Common myeloid progenitor, CD34-positive (primary cell): ENCODE results near the gene ZNF32.

Experiments
- CTCF ChIA-PET: fragments of 350-600 bp; sonication (Branson Sonifier 250); formaldehyde crosslinking; loops from one replicate; lab custom pipeline; 2021; ENCODE audit warnings: antibody characterized with exemption; lab: Charles Lee
- POLR2A ChIA-PET: fragments of 350-600 bp; sonication (Branson Sonifier 250); formaldehyde crosslinking; loops from one replicate; lab custom pipeline; 2021; ENCODE audit warnings: antibody characterized with exemption; lab: Charles Lee
- DNase-seq, 3 donors: peaks; one replicate each; pipeline versions ENCODE4 v3.0.0 to v3.0.0-alpha.2; 2013
- H3K27ac ChIP-seq, 2 experiments: 1 replicate in 1 of 2; 2 replicates in 1 of 2; pipeline ENCODE4 v1.7.0; 2013; ENCODE audit warnings: inconsistent platforms in 2 of 2, low read length in 2 of 2, mild to moderate bottlenecking in 2 of 2, low read depth in 1 of 2, moderate library complexity in 1 of 2; ENCODE audit not compliant: severe bottlenecking in 2 of 2, insufficient read depth in 1 of 2, poor library complexity in 1 of 2
- H3K27me3 ChIP-seq, 5 experiments: replicated peaks in 2 of 5; 1 replicate in 3 of 5; 2 replicates in 2 of 5; pipeline versions ENCODE4 v1.6.1 to v1.7.0; 2013; ENCODE audit warnings: low read length in 4 of 5, mild to moderate bottlenecking in 2 of 5, moderate library complexity in 2 of 5, inconsistent platforms in 1 of 5; ENCODE audit not compliant: insufficient read depth in 5 of 5, control insufficient read depth in 4 of 5
- H3K36me3 ChIP-seq, 4 experiments: 1 replicate in 2 of 4; 2 replicates in 2 of 4; pipeline versions ENCODE4 v1.6.1 to v1.7.0; 2013; ENCODE audit warnings: low read length in 3 of 4, control low read depth in 1 of 4, mild to moderate bottlenecking in 1 of 4; ENCODE audit not compliant: control insufficient read depth in 4 of 4, insufficient read depth in 4 of 4
- H3K4me1 ChIP-seq, 4 experiments: 1 replicate in 3 of 4; 2 replicates in 1 of 4; pipeline versions ENCODE4 v1.6.1 to v1.7.1; 2013; ENCODE audit warnings: low read length in 3 of 4, mild to moderate bottlenecking in 3 of 4, control low read depth in 1 of 4, inconsistent platforms in 1 of 4, moderate library complexity in 1 of 4; ENCODE audit not compliant: control insufficient read depth in 4 of 4, insufficient read depth in 4 of 4; ENCODE audit errors: control extremely low read depth in 1 of 4
- H3K4me3 ChIP-seq, 7 experiments: 1 replicate in 4 of 7; 2 replicates in 3 of 7; pipeline versions ENCODE4 v1.5.1 to v1.7.0; 2013; ENCODE audit warnings: mild to moderate bottlenecking in 7 of 7, low read length in 6 of 7, moderate library complexity in 6 of 7, inconsistent platforms in 2 of 7, low read depth in 2 of 7, control low read depth in 1 of 7; ENCODE audit not compliant: insufficient read depth in 4 of 7, control insufficient read depth in 1 of 7; ENCODE audit errors: extremely low read depth in 1 of 7
- H3K9me3 ChIP-seq, 5 experiments: 1 replicate in 4 of 5; 2 replicates in 1 of 5; pipeline versions ENCODE4 v1.6.1 to v1.7.1; 2013; ENCODE audit warnings: low read length in 4 of 5, mild to moderate bottlenecking in 2 of 5, inconsistent platforms in 1 of 5, low read depth in 1 of 5, moderate library complexity in 1 of 5; ENCODE audit not compliant: control insufficient read depth in 4 of 5, insufficient read depth in 2 of 5; ENCODE audit errors: control extremely low read depth in 1 of 5
- WGBS: methylation state at CpG from one replicate; pipeline ENCODE4 v1.1.5; 2013; ENCODE audit not compliant: insufficient coverage; 5-methylcytosine and 5-hydroxymethylcytosine counted together

Gene ZNF32

DNA sequence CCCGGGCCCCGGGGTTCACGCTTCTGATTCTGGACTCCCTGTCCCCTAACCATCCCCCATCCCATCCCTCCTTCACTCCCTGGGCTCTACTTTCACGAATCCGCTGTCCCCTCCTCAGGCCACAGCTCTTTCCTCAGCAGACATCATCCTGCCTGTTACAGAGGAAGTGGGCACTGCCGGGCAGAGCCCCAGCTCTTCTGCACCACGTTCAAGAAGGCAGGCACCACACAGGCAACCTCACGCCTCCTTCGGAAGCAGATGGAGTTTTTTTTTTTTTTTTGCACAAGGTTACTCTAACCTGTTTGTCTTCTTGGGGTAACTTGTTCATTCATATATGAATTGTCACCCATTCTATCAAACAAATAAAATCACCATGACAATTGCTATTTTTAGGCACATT is 17.9 kb upstream of the ZNF32 start:
- peaks cover 0 to 3% (median 2%) of the 10 kb centered on the region in 5 experiments for H3K9me3 ChIP-seq
- H3K27me3 ChIP-seq, result peaks cover 0 to 25% (median 7%) of the 10 kb centered on the region in 5 experiments
- 31% methylated on average over 6 of the region's 9 CpGs for WGBS
- ChIA-PET CTCF (interaction anchor here (0.9 to 1.3 kb wide), 3 partner anchors 8 to 1199 kb away, joined by 3 to 4 read pairs (median 3); no protein-coding TSS in a partner anchor), POLR2A (no interaction called here)
- DNase-seq, result peak; percentile 57 to 94 (median 93)
- H3K4me1 ChIP-seq, result peaks cover 0 to 16% (median 11%) of the 10 kb centered on the region in 4 experiments
- peak overlapping the region in 1 of 7 experiments; percentile 16 for H3K4me3 ChIP-seq
- no peak overlapping the region for H3K27ac ChIP-seq
- no peaks in the 10 kb centered on the region for H3K36me3 ChIP-seq

DNA sequence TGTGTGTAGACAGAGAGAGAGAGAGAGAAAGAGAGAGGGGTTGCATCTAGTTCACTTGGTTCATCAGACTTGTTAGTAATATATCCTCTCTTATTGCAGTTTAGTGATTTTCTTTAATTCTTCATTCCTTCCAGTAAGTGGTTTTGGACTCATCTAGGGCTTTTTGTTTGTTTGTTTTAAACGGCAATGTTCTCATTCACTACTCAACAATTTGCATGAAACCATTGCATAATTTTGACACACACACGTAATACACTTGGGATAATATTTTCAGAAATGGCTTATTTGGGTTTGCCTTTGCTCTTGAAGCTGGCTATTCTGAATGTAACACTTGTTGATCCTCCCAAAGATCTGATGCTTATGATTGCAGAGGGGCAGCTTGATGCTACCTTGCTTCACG is 16.4 kb upstream of the ZNF32 start:
- CTCF ChIA-PET, result no interaction called here
- H3K4me3 ChIP-seq, result no peak overlapping the region
- peaks cover 0 to 16% (median 11%) of the 10 kb centered on the region in 4 experiments for H3K4me1 ChIP-seq
- POLR2A ChIA-PET, result no interaction called here
- H3K36me3 ChIP-seq, result no peaks in the 10 kb centered on the region
- no peak overlapping the region for H3K27ac ChIP-seq
- DNase-seq, result no peak
- WGBS, result no CpG with 5 or more reads among the region's 3 CpGs
- peaks cover 0 to 3% (median 2%) of the 10 kb centered on the region in 5 experiments for H3K9me3 ChIP-seq
- H3K27me3 ChIP-seq, result peaks cover 0 to 14% (median 2%) of the 10 kb centered on the region in 5 experiments

GRCh38 chr10:43658227-43658626 is 9.5 kb upstream of the ZNF32 start:
- Histone ChIP-seq H3K4me1 (no peaks in the 10 kb centered on the region), H3K27me3 (no peaks in the 10 kb centered on the region), H3K4me3 (no peak overlapping the region), H3K9me3 (peaks cover 0 to 3% (median under 1%) of the 10 kb centered on the region in 5 experiments), H3K27ac (no peak overlapping the region), H3K36me3 (no peaks in the 10 kb centered on the region)
- no peak for DNase-seq
- ChIA-PET CTCF (interaction anchor here (0.7 to 1.6 kb wide), 3 partner anchors 9 to 25 kb away, joined by 3 to 5 read pairs (median 3); no protein-coding TSS in a partner anchor), POLR2A (no interaction called here)
- 80% methylated on average over 7 of the region's 8 CpGs for WGBS

DNA sequence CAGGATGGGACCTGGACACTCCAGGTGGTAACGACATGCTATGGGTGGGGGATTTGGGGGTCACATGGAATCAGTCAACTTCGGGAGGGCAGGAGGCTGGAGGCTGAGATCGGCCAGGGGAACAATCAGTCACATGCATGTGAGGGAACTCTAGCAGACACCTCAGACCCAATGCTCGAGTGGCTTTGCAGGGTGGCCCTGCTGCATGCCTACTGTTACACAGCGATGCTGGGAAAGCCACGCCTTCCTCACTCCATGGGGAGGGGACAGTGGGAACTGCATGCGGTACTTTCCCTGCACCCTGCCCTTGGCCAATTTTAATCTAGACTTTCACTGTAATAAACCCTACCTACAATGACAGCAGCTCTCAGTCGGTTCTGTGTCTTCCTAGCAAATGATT is 6.6 kb upstream of the ZNF32 start:
- no peak overlapping the region for H3K27ac ChIP-seq
- CTCF ChIA-PET, result no interaction called here
- no peaks in the 10 kb centered on the region for H3K27me3 ChIP-seq
- POLR2A ChIA-PET, result no interaction called here
- H3K36me3 ChIP-seq, result no peaks in the 10 kb centered on the region
- no peaks in the 10 kb centered on the region for H3K4me1 ChIP-seq
- DNase-seq, result no peak
- H3K9me3 ChIP-seq, result no peaks in the 10 kb centered on the region
- WGBS, result 98% methylated on average over 7 of the region's 8 CpGs
- no peak overlapping the region for H3K4me3 ChIP-seq

GRCh38 chr10:43653746-43654145 is 5.1 kb upstream of the ZNF32 start:
- H3K4me3 ChIP-seq, result no peak overlapping the region
- no peak overlapping the region for H3K27ac ChIP-seq
- no peaks in the 10 kb centered on the region for H3K9me3 ChIP-seq
- H3K36me3 ChIP-seq, result no peaks in the 10 kb centered on the region
- DNase-seq, result no peak
- peaks cover 0 to 4% (median 2%) of the 10 kb centered on the region in 4 experiments for H3K4me1 ChIP-seq
- ChIA-PET POLR2A (no interaction called here), CTCF (interaction anchor here (1.5 to 1.9 kb wide), 2 partner anchors 29 to 54 kb away, joined by 3 to 4 read pairs; no protein-coding TSS in a partner anchor)
- 57% methylated on average over 1 of the region's 2 CpGs for WGBS
- H3K27me3 ChIP-seq, result no peaks in the 10 kb centered on the region

DNA sequence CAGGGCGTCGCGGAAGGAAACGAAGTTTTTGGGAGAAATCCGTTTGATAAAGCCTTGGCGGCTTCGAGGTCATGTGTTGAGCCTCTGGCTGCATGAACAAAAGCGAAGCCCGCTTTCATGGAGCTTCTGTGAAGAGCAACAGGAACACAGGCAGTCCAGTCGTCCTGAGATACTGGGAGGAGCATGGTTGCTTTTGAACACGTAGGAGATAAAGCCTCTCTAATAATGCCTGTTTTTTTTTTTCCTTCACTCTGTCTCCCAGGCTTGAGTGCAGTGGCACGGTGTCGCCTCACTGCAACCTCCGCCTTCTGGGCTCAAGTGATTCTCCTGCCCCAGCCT is 473 bp upstream of the ZNF32 start:
- WGBS, result 6% methylated on average over 10 of the region's 14 CpGs

GRCh38 chr10:43648095-43648397 is 635 bp downstream of the ZNF32 start:
- ChIA-PET POLR2A (no interaction called here), CTCF (no interaction called here)
- peaks cover 18 to 45% (median 32%) of the 10 kb centered on the region in 5 experiments for H3K9me3 ChIP-seq
- H3K4me1 ChIP-seq, result peaks cover 0 to 10% (median 4%) of the 10 kb centered on the region in 4 experiments
- no peaks in the 10 kb centered on the region for H3K27me3 ChIP-seq
- peaks cover 11 to 36% (median 25%) of the 10 kb centered on the region in 4 experiments for H3K36me3 ChIP-seq
- peak; percentile 31 to 69 (median 54) for DNase-seq
- 26% methylated on average over 8 of the region's 9 CpGs for WGBS
- H3K27ac ChIP-seq, result peak overlapping the region; percentile 36 to 76
- peak overlapping the region; percentile 63 to 89 (median 77) for H3K4me3 ChIP-seq

More for the DNA sequence above, 473 bp upstream of the ZNF32 start:
- Histone ChIP-seq H3K4me3 (peak overlapping the region; percentile 63 to 89 (median 77)), H3K4me1 (peaks cover 0 to 10% (median 4%) of the 10 kb centered on the region in 4 experiments), H3K36me3 (peaks cover 9 to 25% (median 20%) of the 10 kb centered on the region in 4 experiments), H3K27me3 (no peaks in the 10 kb centered on the region), H3K9me3 (peaks cover 10 to 34% (median 22%) of the 10 kb centered on the region in 5 experiments), H3K27ac (peak overlapping the region in 1 of 2 experiments; percentile 76)
- no peak for DNase-seq
- CTCF ChIA-PET, result interaction anchor here (1.4 kb wide), 1 partner anchor 42 kb away, joined by 4 read pairs; no protein-coding TSS in a partner anchor
- POLR2A ChIA-PET, result no interaction called here
